Measurements from ENCODE around the gene KCTD19. TPM values are rescaled to one million over a fixed set of nuclear protein-coding genes. Genes with fewer than 3 reads are reported as not detected.

KCTD19 gene
- polyA plus RNA-seq, 1 donor (not counting 4 experiments of a cell fraction or from before 2014, with no cell fraction given): not detected

GRCh38 chr16:67271446-67271845, 55.1 kb downstream of the KCTD19 start:
- TF ChIP-seq EZH2 (IDR thresholded peaks at IDR 0.05; ENCODE audit: low read length): no peak
- TF ChIP-seq CTCF (optimal IDR thresholded peaks at IDR 0.05 in 1 of 3, IDR thresholded peaks at IDR 0.05 in 1 of 3, conservative IDR thresholded peaks at IDR 0.05 in 1 of 3; ENCODE audit: extremely low read depth in 1 of 3, insufficient read depth in 2 of 3, low read length in 3 of 3): no peak
- Histone ChIP-seq H3K79me2 (ENCODE audit: control insufficient read depth, insufficient read depth, low read length) (no peaks in the 10 kb centered on the region), H3K36me3 (ENCODE audit: control insufficient read depth in 2 of 2, extremely low read depth in 1 of 2, insufficient read depth in 2 of 2, low read length in 2 of 2) (no peaks in the 10 kb centered on the region), H3K9ac (ENCODE audit: control insufficient read depth, extremely low read depth, insufficient read depth, low read length) (no peak overlapping the region), H3K4me1 (ENCODE audit: control insufficient read depth, extremely low read depth, insufficient read depth, low read length) (no peaks in the 10 kb centered on the region), H2AFZ (ENCODE audit: control insufficient read depth, low read length) (no peak overlapping the region), H3K27me3 (ENCODE audit: control insufficient read depth, extremely low read depth, insufficient read depth, low read length) (no peaks in the 10 kb centered on the region), H3K4me3 (ENCODE audit: control insufficient read depth in 2 of 3, extremely low read depth in 1 of 3, insufficient read depth in 2 of 3, low read depth in 1 of 3, low read length in 3 of 3) (no peak overlapping the region), H3K9me1 (ENCODE audit: control insufficient read depth, extremely low read depth, insufficient read depth, low read length) (no peaks in the 10 kb centered on the region), H3K27ac (ENCODE audit: control insufficient read depth, insufficient read depth, low read length) (no peak overlapping the region), H3K4me2 (ENCODE audit: control insufficient read depth, extremely low read depth, insufficient read depth, low read depth, low read length) (no peak overlapping the region), H3K9me3 (ENCODE audit: control insufficient read depth, low read depth, low read length) (no peaks in the 10 kb centered on the region), H4K20me1 (ENCODE audit: control insufficient read depth, extremely low read depth, insufficient read depth, low read length) (no peaks in the 10 kb centered on the region)
- FAIRE-seq (no peak), DNase-seq (ENCODE audit: low read depth, low spot score) (no peak)
- dilution Hi-C loops (cut with MboI; ENCODE audit: extremely low pct_ligation_motif_present, low sequenced_read_pairs): no loop called here

GRCh38 chr16:67270931-67271338, 55.6 kb downstream of the KCTD19 start:
- no peak for FAIRE-seq
- no peaks in the 10 kb centered on the region for H3K9me1 ChIP-seq (ENCODE audit: control insufficient read depth, extremely low read depth, insufficient read depth, low read length)

More at GRCh38 chr16:67270931-67271338, 55.6 kb downstream of the KCTD19 start:
- dilution Hi-C loops (cut with MboI; ENCODE audit: extremely low pct_ligation_motif_present, low sequenced_read_pairs): no loop called here
- Histone ChIP-seq H3K36me3 (ENCODE audit: control insufficient read depth in 2 of 2, extremely low read depth in 1 of 2, insufficient read depth in 2 of 2, low read length in 2 of 2) (no peaks in the 10 kb centered on the region), H3K9me3 (ENCODE audit: control insufficient read depth, low read depth, low read length) (no peaks in the 10 kb centered on the region), H3K4me2 (ENCODE audit: control insufficient read depth, extremely low read depth, insufficient read depth, low read depth, low read length) (no peak overlapping the region), H4K20me1 (ENCODE audit: control insufficient read depth, extremely low read depth, insufficient read depth, low read length) (no peaks in the 10 kb centered on the region), H3K27me3 (ENCODE audit: control insufficient read depth, extremely low read depth, insufficient read depth, low read length) (peaks cover 3% of the 10 kb centered on the region), H3K79me2 (ENCODE audit: control insufficient read depth, insufficient read depth, low read length) (no peaks in the 10 kb centered on the region), H3K4me3 (ENCODE audit: control insufficient read depth in 2 of 3, extremely low read depth in 1 of 3, insufficient read depth in 2 of 3, low read depth in 1 of 3, low read length in 3 of 3) (no peak overlapping the region), H2AFZ (ENCODE audit: control insufficient read depth, low read length) (no peak overlapping the region), H3K9ac (ENCODE audit: control insufficient read depth, extremely low read depth, insufficient read depth, low read length) (no peak overlapping the region), H3K4me1 (ENCODE audit: control insufficient read depth, extremely low read depth, insufficient read depth, low read length) (no peaks in the 10 kb centered on the region), H3K27ac (ENCODE audit: control insufficient read depth, insufficient read depth, low read length) (no peak overlapping the region)
- DNase-seq (ENCODE audit: low read depth, low spot score): no peak
- no peak for TF ChIP-seq CTCF (optimal IDR thresholded peaks at IDR 0.05 in 1 of 3, IDR thresholded peaks at IDR 0.05 in 1 of 3, conservative IDR thresholded peaks at IDR 0.05 in 1 of 3; ENCODE audit: extremely low read depth in 1 of 3, insufficient read depth in 2 of 3, low read length in 3 of 3)
- TF ChIP-seq EZH2 (IDR thresholded peaks at IDR 0.05; ENCODE audit: low read length): no peak

Measured in keratinocyte (primary cell).